HepG2 (cell line): Measurements from ENCODE around the gene C3orf22. TPM values are rescaled to one million over a fixed set of nuclear protein-coding genes. Genes with fewer than 3 reads are reported as not detected.

Experiments
- ATAC-seq: fragments of 200-7000 bp; cut with Tn5 transposase; 3 replicates; pipeline ENCODE4 v1.9.1; 2020; ENCODE audit warnings: mild to moderate bottlenecking, moderate library complexity
- BruUV-seq: library from RNA; stranded (reverse); fragments of 400-500 nt; replicated peaks from 2 replicates; lab custom pipeline; 2021; lab: Mats Ljungman, UMichigan
- CTCF ChIA-PET: fragments of 300-600 bp; formaldehyde crosslinking; extraction: SDS; loops from one replicate; lab custom pipeline; 2021; ENCODE audit warnings: low total read pairs, inconsistent platforms, low intra/inter-chr PET ratio; lab: Yijun Ruan, JAX
- POLR2A ChIA-PET: fragments of 350-600 bp; sonication (Branson Sonifier 250); formaldehyde crosslinking; loops from one replicate; lab custom pipeline; 2020; ENCODE audit warnings: antibody characterized with exemption, inconsistent platforms; lab: Yijun Ruan, JAX
- DNase-seq: peaks from one replicate; pipeline ENCODE4 v3.0.0-alpha.2; 2015; ENCODE audit warnings: low spot score
- FAIRE-seq: peaks from 3 replicates; lab custom pipeline; 2011; peaks lifted over from hg19 to GRCh38; lab: Jason Lieb, UNC
- H2AFZ ChIP-seq: one replicate; pipeline ENCODE4 v1.6.1; 2011; ENCODE audit warnings: low read length, inconsistent platforms
- H3K27ac ChIP-seq: fragments of 300-600 bp; 3 replicates; pipeline ENCODE4 v1.8.0; 2011; ENCODE audit warnings: mixed run types, mild to moderate bottlenecking, mixed read lengths, low read length, inconsistent platforms; ENCODE audit not compliant: insufficient read depth; ENCODE audit errors: extremely low read length
- H3K27me3 ChIP-seq, 2 experiments: fragments of 200-600 bp in 1 of 2; 2 replicates in 1 of 2; 3 replicates in 1 of 2; pipeline versions ENCODE4 v1.6.0 to v1.8.0; 2011; ENCODE audit warnings: low read length in 2 of 2, mild to moderate bottlenecking in 2 of 2, moderate library complexity in 2 of 2, inconsistent platforms in 1 of 2; ENCODE audit not compliant: insufficient read depth in 2 of 2, control insufficient read depth in 1 of 2
- H3K36me3 ChIP-seq, 2 experiments: fragments of 200-600 bp in 1 of 2; replicated peaks in 1 of 2; 2 replicates in 1 of 2; 3 replicates in 1 of 2; pipeline versions ENCODE4 v1.5.1 to v1.8.0; 2011; ENCODE audit warnings: low read length in 2 of 2, inconsistent platforms in 1 of 2; ENCODE audit not compliant: insufficient read depth in 2 of 2, control insufficient read depth in 1 of 2
- H3K4me1 ChIP-seq: 2 replicates; pipeline ENCODE4 v1.5.1; 2012; ENCODE audit warnings: low read length, inconsistent platforms; ENCODE audit not compliant: insufficient read depth
- H3K4me2 ChIP-seq: 2 replicates; pipeline ENCODE4 v1.6.0; 2011; ENCODE audit warnings: low read depth, low read length, inconsistent platforms
- H3K4me3 ChIP-seq, 3 experiments: fragments of 200-600 bp in 1 of 3; sonication (generic), shearing (Covaris generic) in 1 of 3; replicated peaks in 1 of 3; 2 replicates each; pipeline ENCODE4 v1.5.1; 2011 to 2016; ENCODE audit warnings: low read length in 3 of 3, inconsistent platforms in 2 of 3, low read depth in 2 of 3, mild to moderate bottlenecking in 2 of 3, control low read depth in 1 of 3, mixed read lengths in 1 of 3; ENCODE audit not compliant: insufficient read depth in 1 of 3
- H3K79me2 ChIP-seq: one replicate; pipeline ENCODE4 v1.6.1; 2011; ENCODE audit warnings: low read length, inconsistent platforms; ENCODE audit not compliant: insufficient read depth
- H3K9ac ChIP-seq: 2 replicates; pipeline ENCODE4 v1.6.0; 2011; ENCODE audit warnings: mild to moderate bottlenecking, low read depth, low read length, inconsistent platforms; ENCODE audit not compliant: insufficient read depth
- H3K9me3 ChIP-seq: 2 replicates; pipeline ENCODE4 v1.5.1; 2012; ENCODE audit warnings: mild to moderate bottlenecking, low read length
- H4K20me1 ChIP-seq: 2 replicates; pipeline ENCODE4 v1.6.0; 2011; ENCODE audit warnings: inconsistent platforms, mild to moderate bottlenecking, low read length, moderate library complexity; ENCODE audit not compliant: insufficient read depth
- ARNT2 ChIP-seq: sonication (generic); formaldehyde crosslinking; IDR thresholded peaks from 2 replicates; pipeline ENCODE4 v1.8.0; 2022; ENCODE audit warnings: mild to moderate bottlenecking, low read depth, missing genetic modification reagents, moderate library complexity
- JDP2 ChIP-seq: sonication (generic); formaldehyde crosslinking; IDR thresholded peaks from 2 replicates; pipeline ENCODE4 v1.8.1; 2022; ENCODE audit warnings: missing genetic modification reagents, borderline replicate concordance
- KMT2A ChIP-seq: sonication (generic); formaldehyde crosslinking; IDR thresholded peaks from 2 replicates; pipeline ENCODE4 v1.4.0; 2020; ENCODE audit warnings: missing genetic modification reagents
- MED13 ChIP-seq: sonication (generic); formaldehyde crosslinking; IDR thresholded peaks from 2 replicates; pipeline ENCODE4 v1.5.0; 2020; ENCODE audit warnings: missing genetic modification reagents
- NFYC ChIP-seq: IDR thresholded peaks from 2 replicates; pipeline ENCODE4 v1.6.1; 2016; ENCODE audit warnings: missing genetic modification reagents, missing compliant biosample characterization
- SALL2 ChIP-seq: sonication (generic); formaldehyde crosslinking; IDR thresholded peaks from 2 replicates; pipeline ENCODE4 v1.8.1; 2023; ENCODE audit warnings: mild to moderate bottlenecking, missing genetic modification reagents, inconsistent platforms
- TCF7L2 ChIP-seq: IDR thresholded peaks from 2 replicates; pipeline ENCODE4 v1.6.1; 2011; ENCODE audit warnings: mild to moderate bottlenecking, low read depth, low read length, moderate library complexity
- ZFP41 ChIP-seq: sonication (generic); formaldehyde crosslinking; IDR thresholded peaks from 2 replicates; pipeline ENCODE4 v1.4.0; 2020; ENCODE audit warnings: mild to moderate bottlenecking, missing genetic modification reagents, borderline replicate concordance
- ZMYM4 ChIP-seq: sonication (generic); formaldehyde crosslinking; IDR thresholded peaks from 2 replicates; pipeline ENCODE4 v1.8.1; 2023; ENCODE audit warnings: mild to moderate bottlenecking, missing genetic modification reagents
- ZNF225 ChIP-seq: sonication (generic); formaldehyde crosslinking; IDR thresholded peaks from 2 replicates; pipeline ENCODE4 v1.4.0; 2020; ENCODE audit warnings: mild to moderate bottlenecking, missing genetic modification reagents
- ZNF234 ChIP-seq: sonication (generic); formaldehyde crosslinking; conservative IDR thresholded peaks from 2 replicates; pipeline ENCODE4 v1.5.1; 2020; ENCODE audit warnings: mild to moderate bottlenecking, missing genetic modification reagents
- ZNF235 ChIP-seq: sonication (generic); formaldehyde crosslinking; IDR thresholded peaks from 2 replicates; pipeline ENCODE4 v1.8.1; 2023; ENCODE audit warnings: mild to moderate bottlenecking, missing genetic modification reagents, borderline replicate concordance
- ZNF644 ChIP-seq: IDR thresholded peaks from 2 replicates; pipeline ENCODE4 v1.6.1; 2016; ENCODE audit warnings: low read depth
- ZNF703 ChIP-seq: sonication (generic); formaldehyde crosslinking; IDR thresholded peaks from 2 replicates; pipeline ENCODE4 v1.5.1; 2020; ENCODE audit warnings: missing genetic modification reagents, mild to moderate bottlenecking, moderate library complexity, borderline replicate concordance
- ZNF879 ChIP-seq: sonication (generic); formaldehyde crosslinking; IDR thresholded peaks from 2 replicates; pipeline ENCODE4 v1.8.1; 2023; ENCODE audit warnings: missing genetic modification reagents
- ZSCAN31 ChIP-seq: sonication (generic); formaldehyde crosslinking; IDR thresholded peaks from 2 replicates; pipeline ENCODE4 v1.5.0; 2020; ENCODE audit warnings: low read depth, mild to moderate bottlenecking, missing genetic modification reagents
- WGBS: methylation state at CpG from one replicate; pipeline ENCODE4 v1.1.6; 2017; ENCODE audit warnings: low lambda C conversion rate; 5-methylcytosine and 5-hydroxymethylcytosine counted together
- in situ Hi-C: cut with HindIII; loops from 2 replicates; pipeline ENCODE4 v1.10.0; 2017; ENCODE audit warnings: low pct_unique_long_range_greater_than_20kb; ENCODE audit not compliant: extremely low pct_ligation_motif_present
- intact Hi-C: fragments of 100-400 bp; cut with micrococcal nuclease; formaldehyde crosslinking; loops from one replicate; pipeline ENCODE4 v1.10.0; 2022; ENCODE audit not compliant: unreplicated experiment
- polyA plus RNA-seq, 8 experiments: library from polyadenylated mRNA; depleted of rRNA in 3 of 8; stranded (reverse) in 7 of 8; unstranded in 1 of 8; fragments of >200 nt; fragmentation: Illumina TruSeq in 4 of 8; extraction: Trizol in 4 of 8; gene quantifications; 2 replicates each; pipeline versions ENCODE4 v1.2.1 to v1.2.3, GENCODE V29; 2011 to 2016; ENCODE audit warnings: low read depth in 4 of 8, missing spikeins in 1 of 8, mixed read lengths in 1 of 8; ENCODE audit not compliant: insufficient read depth in 1 of 8
- total RNA-seq, 5 experiments: library from RNA; depleted of rRNA; stranded (reverse); fragments of >200 nt; fragmentation: Illumina TruSeq; extraction: Trizol; gene quantifications; 2 replicates each; pipeline ENCODE4 v1.2.3, GENCODE V29; 2016; ENCODE audit warnings: low read depth in 1 of 5
- TF ChIP-seq, protein P1 (sequence below): sonication (generic); formaldehyde crosslinking; IDR thresholded peaks from 2 replicates; pipeline ENCODE4 v1.5.0; 2020; ENCODE audit warnings: mild to moderate bottlenecking, missing genetic modification reagents
- TF ChIP-seq, protein P2 (sequence below): IDR thresholded peaks from 2 replicates; pipeline ENCODE4 v1.6.1; 2018; ENCODE audit warnings: missing genetic modification reagents, mild to moderate bottlenecking, missing compliant biosample characterization
- TF ChIP-seq, protein P3 (sequence below): sonication (generic); formaldehyde crosslinking; IDR thresholded peaks from 2 replicates; pipeline ENCODE4 v1.9.0; 2022; ENCODE audit warnings: low read depth, missing genetic modification reagents

The C3orf22 gene
- total and polyA plus RNA-seq, 2 of the 13 experiments (the other 11 are each of a cell fraction or from before 2014, with no cell fraction given): not detected

DNA sequence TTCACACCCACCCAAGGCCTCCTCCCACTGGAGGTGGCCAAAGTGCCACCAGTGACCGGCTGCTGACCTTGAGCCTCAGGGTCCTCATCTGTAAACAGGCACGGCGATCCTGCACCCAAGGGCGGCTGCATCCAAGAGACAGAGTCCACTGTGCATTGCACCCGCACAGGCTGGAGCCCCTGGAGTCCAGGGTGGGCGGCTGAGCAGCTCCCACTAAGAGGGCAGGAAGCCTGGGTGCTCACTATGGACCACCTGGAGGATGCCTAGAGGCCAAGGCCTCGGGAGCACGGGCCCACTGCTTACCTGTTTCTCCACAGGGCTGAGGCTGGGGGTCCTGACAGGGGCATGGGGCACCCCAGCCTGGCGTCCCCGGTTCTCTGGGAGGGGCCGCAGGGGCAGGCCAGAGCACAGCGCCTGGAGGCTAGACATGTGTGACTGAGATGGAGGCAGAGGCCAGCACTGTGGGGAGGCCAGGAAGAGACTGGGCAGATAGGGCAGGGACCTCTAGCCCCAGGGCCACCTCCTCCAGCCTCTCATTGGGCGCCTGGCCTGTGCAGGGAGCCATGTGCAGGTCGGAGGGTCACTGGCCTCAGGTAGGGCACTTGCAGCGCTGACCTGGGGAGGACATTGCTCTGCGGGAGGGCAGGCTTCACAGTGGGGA lies 41.3 kb downstream of the C3orf22 start, which contains the start of gene UROC1 (continued):
- TF ChIP-seq, protein P1, sequence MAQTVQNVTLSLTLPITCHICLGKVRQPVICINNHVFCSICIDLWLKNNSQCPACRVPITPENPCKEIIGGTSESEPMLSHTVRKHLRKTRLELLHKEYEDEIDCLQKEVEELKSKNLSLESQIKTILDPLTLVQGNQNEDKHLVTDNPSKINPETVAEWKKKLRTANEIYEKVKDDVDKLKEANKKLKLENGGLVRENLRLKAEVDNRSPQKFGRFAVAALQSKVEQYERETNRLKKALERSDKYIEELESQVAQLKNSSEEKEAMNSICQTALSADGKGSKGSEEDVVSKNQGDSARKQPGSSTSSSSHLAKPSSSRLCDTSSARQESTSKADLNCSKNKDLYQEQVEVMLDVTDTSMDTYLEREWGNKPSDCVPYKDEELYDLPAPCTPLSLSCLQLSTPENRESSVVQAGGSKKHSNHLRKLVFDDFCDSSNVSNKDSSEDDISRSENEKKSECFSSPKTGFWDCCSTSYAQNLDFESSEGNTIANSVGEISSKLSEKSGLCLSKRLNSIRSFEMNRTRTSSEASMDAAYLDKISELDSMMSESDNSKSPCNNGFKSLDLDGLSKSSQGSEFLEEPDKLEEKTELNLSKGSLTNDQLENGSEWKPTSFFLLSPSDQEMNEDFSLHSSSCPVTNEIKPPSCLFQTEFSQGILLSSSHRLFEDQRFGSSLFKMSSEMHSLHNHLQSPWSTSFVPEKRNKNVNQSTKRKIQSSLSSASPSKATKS (CRISPR knock-in tag): no peak
- TF ChIP-seq ZMYM4 (CRISPR knock-in tag): peak; percentile 67; the same call in 1 of the 2 replicates

DNA sequence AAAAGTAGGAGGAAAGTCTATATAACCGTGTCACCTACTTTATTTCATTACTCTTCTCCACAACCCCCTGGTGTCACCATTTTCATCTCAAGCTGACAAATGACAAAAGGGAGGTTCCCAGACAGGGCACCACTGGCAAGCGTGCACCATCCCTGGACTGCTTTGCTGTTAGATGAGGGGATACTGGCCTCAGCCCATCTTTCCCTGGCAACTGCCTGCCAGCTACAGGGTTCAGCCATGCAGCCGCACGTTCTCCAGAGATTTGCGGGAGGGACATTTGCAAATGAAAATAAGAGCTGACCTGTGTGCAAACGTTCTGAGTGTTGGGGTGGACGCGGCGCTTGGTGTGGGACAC lies 41.8 kb downstream of the C3orf22 start:
- Histone ChIP-seq H3K4me3 (peak overlapping the region; percentile 54 to 73 (median 61)), H4K20me1 (no peaks in the 10 kb centered on the region), H3K36me3 (no peaks in the 10 kb centered on the region), H3K9me3 (no peaks in the 10 kb centered on the region), H3K27ac (peak overlapping the region; percentile 76), H3K9ac (peak overlapping the region; percentile 52), H3K4me1 (peaks cover 55% of the 10 kb centered on the region), H3K27me3 (no peaks in the 10 kb centered on the region), H2AFZ (no peak overlapping the region), H3K79me2 (no peaks in the 10 kb centered on the region), H3K4me2 (peak overlapping the region; percentile 94)
- POLR2A ChIA-PET: interaction anchor here (3.5 kb wide), 1 partner anchor 12 kb away, joined by 53 read pairs; no protein-coding TSS in a partner anchor
- CTCF ChIA-PET: no interaction called here
- in situ Hi-C loops: no loop called here
- FAIRE-seq (no peak), DNase-seq (no peak), ATAC-seq (peak; percentile 12)
- no TSS peak for BruUV-seq
- intact Hi-C loops: loop anchor here (5.0 kb wide), 1 partner anchor 35 kb away; no protein-coding TSS in a partner anchor
- 4% methylated on average over 2 of the region's 9 CpGs for WGBS
- TF ChIP-seq ZNF644 (CRISPR knock-in tag) (no peak), ARNT2 (CRISPR knock-in tag) (0 out of 2 replicates have a peak, but pooled peaks have one; percentile 13), JDP2 (no peak), ZFP41 (CRISPR knock-in tag) (no peak), KMT2A (CRISPR knock-in tag) (peak; percentile 36; the same call in 1 of the 2 replicates), TCF7L2 (no peak), ZNF879 (CRISPR knock-in tag) (no peak), SALL2 (no peak), NFYC (CRISPR knock-in tag) (no peak), MED13 (CRISPR knock-in tag) (no peak), ZNF703 (CRISPR knock-in tag) (0 out of 2 replicates have a peak, but pooled peaks have one; percentile 42), ZNF225 (CRISPR knock-in tag) (no peak), ZNF235 (CRISPR knock-in tag) (peak; percentile 24; the same call in 1 of the 2 replicates), ZSCAN31 (CRISPR knock-in tag) (0 out of 2 replicates have a peak, but pooled peaks have one; percentile 40), ZNF234 (0 out of 2 replicates have a peak, but pooled peaks have one; percentile 21)
- TF ChIP-seq, protein P2, sequence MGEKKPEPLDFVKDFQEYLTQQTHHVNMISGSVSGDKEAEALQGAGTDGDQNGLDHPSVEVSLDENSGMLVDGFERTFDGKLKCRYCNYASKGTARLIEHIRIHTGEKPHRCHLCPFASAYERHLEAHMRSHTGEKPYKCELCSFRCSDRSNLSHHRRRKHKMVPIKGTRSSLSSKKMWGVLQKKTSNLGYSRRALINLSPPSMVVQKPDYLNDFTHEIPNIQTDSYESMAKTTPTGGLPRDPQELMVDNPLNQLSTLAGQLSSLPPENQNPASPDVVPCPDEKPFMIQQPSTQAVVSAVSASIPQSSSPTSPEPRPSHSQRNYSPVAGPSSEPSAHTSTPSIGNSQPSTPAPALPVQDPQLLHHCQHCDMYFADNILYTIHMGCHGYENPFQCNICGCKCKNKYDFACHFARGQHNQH (CRISPR knock-in tag): no peak
- TF ChIP-seq, protein P3, sequence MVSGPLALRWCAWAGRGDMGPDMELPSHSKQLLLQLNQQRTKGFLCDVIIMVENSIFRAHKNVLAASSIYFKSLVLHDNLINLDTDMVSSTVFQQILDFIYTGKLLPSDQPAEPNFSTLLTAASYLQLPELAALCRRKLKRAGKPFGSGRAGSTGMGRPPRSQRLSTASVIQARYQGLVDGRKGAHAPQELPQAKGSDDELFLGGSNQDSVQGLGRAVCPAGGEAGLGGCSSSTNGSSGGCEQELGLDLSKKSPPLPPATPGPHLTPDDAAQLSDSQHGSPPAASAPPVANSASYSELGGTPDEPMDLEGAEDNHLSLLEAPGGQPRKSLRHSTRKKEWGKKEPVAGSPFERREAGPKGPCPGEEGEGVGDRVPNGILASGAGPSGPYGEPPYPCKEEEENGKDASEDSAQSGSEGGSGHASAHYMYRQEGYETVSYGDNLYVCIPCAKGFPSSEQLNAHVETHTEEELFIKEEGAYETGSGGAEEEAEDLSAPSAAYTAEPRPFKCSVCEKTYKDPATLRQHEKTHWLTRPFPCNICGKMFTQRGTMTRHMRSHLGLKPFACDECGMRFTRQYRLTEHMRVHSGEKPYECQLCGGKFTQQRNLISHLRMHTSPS (CRISPR knock-in tag): no peak
